Endometrium (tissue), 2 donors: ENCODE measurements around the gene APOBEC3H.
"Not testable (repeated sequence)": the region's sequence is repeated elsewhere in the genome, so short reads cannot be mapped to it uniquely, and the experiment has no call there.

ENCODE experiments used
- FAIRE-seq: peaks from 2 replicates; lab custom pipeline; 2012; peaks lifted over from hg19 to GRCh38; lab: Jason Lieb, UNC
- donor health status: control.
- donor health status: control.

Gene APOBEC3H

DNA sequence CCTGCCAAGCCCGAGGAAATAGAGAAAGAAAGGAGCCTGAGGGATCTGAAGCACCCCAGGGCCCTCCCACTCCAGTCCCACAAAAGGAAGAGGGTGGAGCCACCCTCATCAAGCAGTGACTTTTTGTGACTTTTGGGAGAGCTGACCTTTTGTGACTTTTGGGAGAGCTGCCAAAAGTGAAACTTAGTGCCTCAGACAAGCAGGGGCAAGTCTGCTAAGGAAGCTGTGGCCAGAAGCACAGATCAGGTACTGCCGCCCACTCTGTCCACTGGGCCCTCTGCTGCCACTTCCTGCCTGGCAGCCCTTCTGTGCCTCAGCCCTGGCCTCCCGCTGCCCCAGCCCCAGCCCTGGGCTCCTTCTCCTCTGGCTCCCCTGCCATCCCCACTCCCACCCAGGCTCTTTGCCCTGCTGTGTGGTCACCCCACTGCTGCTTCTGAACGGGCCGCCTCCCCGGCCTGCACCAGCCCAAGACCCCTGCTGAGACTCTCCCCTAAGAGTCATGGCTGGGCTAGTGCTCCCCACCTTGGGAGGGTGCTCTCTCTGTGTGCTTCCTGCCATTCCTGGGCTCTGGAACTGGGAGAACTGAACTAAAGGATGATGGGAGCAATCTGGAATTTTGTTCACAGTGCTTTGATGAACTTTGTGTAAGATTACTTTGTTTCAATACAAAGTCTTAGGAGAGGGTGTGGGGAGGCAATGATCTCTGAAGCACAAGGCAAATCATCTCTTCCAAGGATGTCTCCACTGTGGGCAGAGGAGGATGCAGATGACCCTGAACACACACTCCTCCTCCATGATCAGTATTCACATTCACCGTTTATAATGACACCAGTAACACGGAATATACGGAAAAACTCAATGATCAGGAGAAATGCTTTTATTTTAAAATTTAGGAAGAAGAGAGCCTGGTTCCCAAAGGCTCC, at the start of gene APOBEC3H:
APOBEC3H (plus strand) TSS at position 147 of the 923 bp plus-strand sequence. CDS start 3,035 bp downstream, outside the sequence.
- no peak for FAIRE-seq

DNA sequence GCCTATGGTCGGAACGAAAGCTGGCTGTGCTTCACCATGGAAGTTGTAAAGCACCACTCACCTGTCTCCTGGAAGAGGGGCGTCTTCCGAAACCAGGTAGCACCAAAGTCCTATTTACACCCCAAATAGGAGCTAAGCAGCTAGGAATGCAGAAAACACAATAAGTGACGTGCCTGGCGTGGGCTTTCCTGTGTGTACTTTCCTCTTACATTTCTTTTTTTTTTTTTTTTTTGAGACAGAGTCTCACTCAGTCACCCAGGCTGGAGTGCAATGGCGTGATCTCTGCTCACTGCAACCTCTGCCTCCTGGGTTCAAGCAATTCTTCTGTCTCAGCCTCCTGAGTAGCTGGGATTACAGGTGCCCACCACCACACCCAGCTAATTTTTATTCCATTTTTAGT, 47.6 kb upstream of the APOBEC3H start:
- not testable (repeated sequence) for FAIRE-seq

DNA sequence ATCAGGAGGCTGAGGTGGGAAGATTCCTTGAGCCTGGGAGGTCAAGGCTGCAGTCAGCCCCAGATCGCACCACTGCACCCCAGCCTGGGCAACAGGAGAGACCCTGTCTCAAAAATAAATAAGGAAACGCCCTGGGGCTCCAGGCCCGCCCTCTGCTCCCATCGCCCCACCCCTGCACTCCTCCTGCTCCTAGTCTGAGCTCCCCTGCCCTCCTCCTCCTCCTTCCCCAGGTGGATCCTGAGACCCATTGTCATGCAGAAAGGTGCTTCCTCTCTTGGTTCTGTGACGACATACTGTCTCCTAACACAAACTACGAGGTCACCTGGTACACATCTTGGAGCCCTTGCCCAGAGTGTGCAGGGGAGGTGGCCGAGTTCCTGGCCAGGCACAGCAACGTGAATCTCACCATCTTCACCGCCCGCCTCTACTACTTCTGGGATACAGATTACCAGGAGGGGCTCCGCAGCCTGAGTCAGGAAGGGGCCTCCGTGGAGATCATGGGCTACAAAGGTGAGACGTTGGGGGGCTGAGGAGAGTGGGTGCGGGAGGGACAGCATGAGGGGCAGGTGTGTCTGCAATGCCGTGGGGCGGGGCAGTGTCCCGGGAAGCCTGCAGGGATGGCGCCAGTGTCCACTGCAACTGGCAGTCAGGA, 45.1 kb upstream of the APOBEC3H start:
- not testable (repeated sequence) for FAIRE-seq

DNA sequence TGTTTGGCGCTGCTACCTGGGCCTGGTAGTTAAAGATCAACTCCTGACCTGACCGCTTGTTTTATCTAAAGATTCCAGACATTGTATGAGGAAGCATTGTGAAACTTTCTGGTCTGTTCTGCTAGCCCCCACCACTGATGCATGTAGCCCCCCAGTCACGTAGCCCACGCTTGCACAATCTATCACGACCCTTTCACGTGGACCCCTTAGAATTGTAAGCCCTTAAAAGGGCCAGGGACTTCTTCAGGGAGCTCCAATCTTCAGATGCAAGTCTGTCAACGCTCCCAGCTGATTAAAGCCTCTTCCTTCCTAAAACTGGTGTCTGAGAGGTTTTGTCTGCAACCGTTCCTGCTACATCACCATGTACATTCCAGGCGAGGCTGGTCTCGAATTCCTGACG, 41.4 kb upstream of the APOBEC3H start:
- FAIRE-seq, result no peak

DNA sequence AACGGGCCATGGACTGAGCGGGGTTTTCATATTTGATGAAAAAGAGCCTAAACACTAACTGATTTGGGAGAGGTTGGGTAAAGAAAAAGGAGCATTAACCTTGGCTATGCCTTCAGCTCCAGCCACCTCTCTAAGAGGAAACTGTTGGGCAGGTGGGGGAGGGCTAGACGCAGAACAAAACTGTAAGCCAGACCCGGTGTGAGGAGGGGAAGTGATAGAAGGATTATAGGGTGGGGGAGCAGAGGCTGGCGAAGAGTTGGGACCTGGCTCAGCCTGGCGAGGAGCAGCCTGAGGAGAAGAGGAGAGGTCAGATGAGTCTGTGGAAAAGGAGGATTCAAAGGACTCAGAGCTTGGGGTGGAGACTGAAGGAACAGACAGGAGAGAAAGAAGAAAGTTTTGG, 35.8 kb upstream of the APOBEC3H start:
- FAIRE-seq, result not testable (repeated sequence)

DNA sequence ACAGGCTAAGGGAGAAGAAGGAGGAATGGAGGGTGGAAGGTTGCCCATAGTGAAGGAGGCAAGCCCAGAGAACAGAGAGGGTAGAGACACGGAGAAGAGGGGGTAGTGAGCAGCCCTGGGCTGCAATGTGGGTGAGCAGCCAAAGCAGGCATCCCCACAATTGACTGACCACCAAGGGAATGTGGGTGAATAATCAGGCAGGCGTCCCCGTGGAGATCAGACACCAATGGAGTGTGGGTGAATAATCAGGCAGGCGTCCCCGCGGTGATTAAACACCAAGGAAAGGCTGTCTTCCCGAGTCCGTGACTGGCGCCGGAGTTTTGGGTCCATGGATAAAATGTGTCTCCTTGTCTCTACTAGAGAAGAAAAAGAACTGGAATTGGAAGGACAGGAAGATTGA, 35.1 kb upstream of the APOBEC3H start:
- FAIRE-seq, result not testable (repeated sequence)

DNA sequence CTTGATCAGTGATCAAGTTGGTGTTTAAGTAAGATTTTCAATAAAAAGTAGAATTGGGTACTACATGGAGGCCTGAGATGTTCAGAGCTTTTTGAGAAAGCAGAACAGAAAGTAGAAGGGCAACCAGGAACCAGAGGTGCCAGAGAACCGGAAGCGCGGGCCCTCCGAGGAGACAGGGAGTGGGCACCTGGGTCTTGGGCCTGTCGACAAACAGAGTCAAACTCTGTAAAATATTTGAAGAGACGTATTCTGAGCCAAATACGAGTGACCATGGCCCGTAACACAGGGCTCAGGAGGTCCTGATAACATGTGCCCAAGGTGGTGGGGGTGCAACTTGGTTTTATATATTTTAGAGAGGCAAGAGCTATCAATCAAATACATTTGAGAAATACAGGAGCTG, 33.1 kb upstream of the APOBEC3H start:
- FAIRE-seq, result not testable (repeated sequence)

DNA sequence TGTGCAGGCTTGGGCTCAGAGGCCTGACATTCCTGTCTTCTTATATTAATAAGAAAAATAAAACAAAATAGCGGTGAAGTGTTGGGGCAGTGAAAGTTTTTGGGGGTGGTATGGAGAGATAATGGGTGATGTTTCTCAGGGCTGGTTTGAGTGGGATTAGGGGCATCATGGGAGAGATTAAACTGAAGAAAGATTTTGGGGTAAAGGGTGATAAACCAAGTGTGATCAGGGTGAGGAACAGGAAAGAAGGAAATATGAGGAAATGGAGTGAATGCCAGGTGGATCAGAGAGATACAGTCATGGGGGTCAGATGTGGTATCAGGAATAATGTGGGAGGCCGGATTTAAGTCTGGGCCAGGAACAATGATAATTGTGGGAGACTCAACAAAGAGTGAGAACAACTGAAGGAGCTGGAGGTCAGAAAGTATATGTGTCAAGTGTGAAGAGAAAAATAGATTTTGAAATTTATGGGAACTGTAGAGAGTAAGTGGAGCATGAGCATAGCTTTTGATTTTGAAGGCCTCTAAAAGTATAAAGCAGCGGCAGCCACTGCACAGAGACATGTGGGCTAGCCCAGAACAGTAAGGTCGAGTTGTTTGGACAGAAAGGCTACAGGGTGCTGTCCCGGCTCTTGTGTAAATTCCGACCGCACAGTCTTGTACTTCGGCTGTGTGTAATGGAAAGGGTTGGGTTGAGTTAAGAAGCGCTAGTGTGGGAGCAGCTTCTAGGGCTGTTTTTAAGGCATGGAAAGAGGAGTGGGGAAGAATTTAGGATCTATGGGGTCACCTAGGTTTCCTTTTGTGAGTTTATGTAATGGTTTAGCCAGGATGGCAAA, 30.4 kb upstream of the APOBEC3H start:
- FAIRE-seq, result not testable (repeated sequence)

DNA sequence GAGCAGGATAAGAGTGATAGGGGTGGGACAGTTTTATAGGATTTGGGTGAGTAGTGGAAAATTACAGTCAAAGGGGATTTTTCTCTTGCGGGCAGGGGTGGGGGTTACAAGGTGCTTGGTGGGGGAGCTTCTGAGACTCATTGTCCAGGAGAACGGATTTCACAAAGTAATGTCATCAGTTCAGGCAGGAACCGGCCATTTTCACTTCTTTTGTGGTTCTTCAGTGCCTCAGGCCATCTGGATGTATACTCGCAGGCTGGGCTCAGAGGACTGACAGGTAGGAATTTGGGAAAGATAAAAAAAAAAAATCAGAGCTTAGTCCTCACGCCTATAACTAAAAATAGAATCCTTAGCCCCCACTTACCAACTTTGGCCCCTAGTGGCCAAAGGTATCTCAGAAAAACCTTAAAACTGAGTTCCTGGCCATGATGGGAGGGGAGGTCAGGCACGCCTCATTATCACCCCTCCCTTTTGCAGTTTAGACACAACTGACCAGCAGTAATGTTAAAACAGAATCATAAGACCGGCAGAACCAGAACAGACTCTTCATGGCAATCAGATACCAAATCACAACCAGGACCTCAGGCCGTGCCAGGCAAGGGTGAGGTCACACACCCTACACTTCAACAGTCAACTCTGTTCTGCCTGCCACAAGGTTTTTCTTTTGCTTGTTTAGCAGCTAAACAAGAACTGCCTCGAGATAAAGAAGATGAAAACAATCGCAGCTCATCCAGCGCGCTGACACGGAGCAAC, 28.8 kb upstream of the APOBEC3H start:
- FAIRE-seq, result no peak

DNA sequence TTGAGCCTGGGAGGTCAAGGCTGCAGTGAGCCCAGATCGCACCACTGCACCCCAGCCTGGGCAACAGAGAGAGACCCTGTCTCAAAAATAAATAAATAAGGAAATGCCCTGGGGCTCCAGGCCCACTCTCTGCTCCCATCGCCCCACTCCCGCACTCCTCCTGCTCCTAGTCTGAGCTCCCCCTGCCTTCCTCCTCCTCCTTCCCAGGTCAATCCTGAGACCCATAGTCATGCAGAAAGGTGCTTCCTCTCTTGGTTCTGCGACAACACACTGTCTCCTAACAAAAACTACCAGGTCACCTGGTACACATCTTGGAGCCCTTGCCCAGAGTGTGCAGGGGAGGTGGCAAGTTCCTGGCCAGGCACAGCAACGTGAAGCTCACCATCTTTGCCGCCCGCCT, 26.9 kb upstream of the APOBEC3H start:
- FAIRE-seq, result no peak

DNA sequence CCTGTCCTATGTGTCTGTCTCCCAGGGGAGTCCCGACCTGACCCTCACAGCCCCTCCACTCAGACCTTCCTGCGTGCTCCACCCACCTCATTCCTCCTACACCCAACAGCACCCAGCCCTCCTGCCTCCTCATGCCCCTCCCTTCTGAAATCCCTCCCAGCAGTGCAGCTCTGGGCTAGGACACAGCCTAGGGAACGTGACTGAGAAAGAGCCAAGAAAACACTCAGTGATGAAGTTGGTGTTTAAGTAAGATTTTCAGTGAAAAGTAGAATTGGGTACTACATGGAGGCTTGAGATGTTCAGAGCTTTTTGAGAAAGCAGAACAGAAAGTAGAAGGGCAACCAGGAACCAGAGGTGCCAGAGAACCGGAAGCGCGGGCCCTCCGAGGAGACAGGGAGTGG, 24.5 kb upstream of the APOBEC3H start:
- not testable (repeated sequence) for FAIRE-seq

DNA sequence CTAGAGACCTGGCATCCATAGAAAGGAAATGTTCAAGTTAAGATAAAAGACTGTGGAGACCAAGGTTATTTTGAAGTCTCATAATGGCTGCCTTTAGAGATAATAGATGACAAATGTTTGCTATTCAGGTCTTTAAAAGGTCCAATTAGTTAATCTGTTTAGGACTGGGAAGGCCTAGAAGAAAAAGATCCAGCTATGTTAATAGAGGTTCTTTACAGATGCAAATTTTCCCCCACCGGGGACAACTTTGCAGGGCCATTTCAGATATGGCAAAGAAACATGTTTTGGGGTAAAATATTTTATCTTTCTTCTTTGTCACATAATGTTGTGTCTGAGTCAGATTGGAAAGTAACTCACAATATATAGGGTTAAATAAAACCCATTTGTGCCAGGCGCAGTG, 23.1 kb upstream of the APOBEC3H start:
- no peak for FAIRE-seq

DNA sequence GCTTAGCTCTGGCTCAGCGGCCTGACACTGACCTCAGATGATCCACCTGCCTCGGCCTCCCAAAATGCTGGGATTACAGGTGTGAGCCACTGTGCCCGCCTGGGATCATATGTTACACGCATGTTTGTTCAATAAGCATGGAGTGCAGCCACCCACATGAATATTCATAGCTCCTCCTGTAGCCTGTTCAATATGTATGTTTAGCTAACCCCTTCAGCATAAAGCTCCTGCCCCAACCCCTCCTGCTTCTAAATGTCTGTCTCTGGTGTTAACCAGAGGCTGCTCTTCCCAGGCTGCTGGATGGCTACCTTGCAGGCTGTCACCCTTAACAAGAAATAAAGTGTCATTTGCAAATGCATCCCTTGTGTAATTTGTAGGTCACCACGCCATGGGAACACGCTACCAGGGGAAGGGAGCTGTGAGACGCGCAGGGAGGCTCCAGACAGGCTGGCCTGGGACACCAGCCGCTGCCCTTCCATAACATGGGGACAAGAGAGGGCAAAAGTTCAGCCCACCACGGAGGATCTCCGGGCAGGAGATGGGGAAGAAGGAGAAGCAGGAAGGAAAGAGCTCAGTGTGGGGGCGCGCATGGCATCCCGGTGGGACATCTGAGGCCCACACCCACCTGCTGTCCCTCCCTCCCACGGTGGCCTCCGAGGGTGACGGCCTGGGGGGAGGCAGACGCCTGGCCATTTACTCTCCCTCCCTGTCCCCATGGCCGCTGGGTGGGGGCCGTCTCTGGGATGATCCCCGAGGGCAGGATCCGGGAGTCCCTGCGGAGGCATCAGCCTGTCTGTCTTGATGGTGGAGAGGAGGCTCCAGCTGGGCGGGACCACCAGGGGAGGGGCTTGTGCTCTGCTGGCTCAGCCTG, 20.7 kb upstream of the APOBEC3H start:
- not testable (repeated sequence) for FAIRE-seq

DNA sequence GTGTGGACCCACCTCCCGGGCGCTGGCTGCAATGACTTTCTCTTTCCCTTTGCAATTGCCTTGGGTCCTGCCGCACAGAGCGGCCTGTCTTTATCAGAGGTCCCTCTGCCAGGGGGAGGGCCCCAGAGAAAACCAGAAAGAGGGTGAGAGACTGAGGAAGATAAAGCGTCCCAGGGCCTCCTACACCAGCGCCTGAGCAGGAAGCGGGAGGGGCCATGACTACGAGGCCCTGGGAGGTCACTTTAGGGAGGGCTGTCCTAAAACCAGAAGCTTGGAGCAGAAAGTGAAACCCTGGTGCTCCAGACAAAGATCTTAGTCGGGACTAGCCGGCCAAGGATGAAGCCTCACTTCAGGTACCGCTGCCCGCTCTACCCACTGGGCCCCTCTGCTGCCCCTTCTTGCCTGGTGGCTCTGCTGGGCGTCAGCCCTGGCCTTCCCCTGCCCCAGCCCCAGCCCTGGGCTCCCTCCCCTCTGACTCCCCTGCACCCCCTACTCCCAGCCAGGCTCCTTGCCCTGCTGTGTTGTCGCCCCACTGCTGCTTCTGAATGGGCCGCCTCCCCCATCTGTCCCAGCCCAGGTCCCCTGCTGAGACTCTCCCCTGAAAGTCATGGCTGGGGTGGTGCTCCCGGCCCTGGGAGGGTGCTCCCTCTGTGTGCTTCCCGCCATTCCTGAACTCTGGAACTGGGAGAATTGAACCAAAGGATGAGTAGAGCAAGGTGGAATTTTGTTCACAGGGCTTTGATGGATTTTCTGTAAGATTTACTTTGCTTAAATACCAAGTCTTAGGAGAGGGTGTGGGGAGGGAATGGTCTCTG, 19.8 kb upstream of the APOBEC3H start, which contains the start of gene APOBEC3G:
APOBEC3G (plus strand) TSS at position 250 of the 815 bp plus-strand sequence; CDS start at position 337, 87 bp downstream.
- peak; percentile 95 for FAIRE-seq

DNA sequence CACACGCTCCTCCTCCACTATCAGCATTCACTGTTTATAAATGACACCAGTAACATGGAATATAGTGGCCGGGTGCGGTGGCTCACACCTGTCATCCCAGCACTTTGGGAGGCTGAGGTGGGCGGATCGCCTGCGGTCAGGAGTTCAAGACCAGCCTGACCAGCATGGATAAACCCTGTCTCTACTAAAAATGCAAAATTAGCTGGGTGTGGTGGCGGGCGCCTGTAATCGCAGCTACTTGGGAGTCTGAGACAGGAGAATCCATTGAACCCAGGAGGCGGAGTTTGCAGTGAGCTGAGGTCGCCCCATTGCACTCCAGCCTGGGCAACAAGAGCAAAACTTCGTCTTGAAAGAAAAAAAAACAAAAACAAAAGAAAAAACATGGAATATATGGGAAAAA, 19.1 kb upstream of the APOBEC3H start:
- not testable (repeated sequence) for FAIRE-seq

DNA sequence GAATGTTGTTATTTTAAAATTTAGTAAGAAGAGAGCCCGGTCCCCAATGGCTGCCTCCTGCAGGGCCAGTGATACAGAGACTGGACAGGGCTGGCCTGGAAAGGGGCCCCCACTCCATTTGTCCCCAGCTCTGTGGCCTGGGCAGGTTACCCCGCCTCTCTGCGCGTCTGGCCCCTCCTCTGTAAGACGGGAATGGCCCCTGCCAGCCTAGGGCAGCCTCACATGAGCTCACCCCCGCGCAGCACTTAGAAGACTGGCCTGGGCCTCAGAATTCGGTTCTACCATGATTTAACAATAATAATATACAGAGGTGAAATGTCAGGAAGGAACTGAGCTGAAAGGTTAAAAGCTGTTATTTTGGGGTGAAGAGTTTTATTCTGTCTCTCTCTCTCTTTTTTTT, 18.7 kb upstream of the APOBEC3H start:
- no peak for FAIRE-seq

DNA sequence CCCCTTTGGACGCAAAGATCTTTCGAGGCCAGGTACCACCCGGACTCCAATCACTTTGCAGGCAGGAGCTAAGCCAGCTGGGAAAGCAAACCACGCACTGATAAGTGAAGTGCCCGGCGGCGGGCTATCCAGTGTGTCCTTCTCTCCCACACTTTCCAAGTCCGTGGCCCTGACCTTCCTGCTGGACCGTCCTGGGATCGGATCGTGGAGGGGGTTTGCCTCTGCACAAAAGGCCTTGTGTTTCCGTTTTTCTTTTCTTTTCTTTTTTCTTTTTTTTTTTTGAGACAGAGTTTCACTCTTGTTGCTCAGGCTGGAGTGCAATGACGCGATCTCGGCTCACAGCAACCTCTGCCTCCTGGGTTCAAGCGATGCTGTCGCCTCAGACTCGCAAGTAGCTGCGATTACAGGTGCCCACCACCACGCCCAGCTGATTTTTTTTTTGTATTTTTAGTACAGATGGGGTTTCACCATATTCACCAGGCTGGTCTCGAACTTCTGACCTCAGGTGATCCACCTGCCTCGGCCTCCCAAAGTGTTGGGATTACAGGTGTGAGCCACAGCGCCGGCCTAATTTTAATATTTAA, 17.9 kb upstream of the APOBEC3H start:
- not testable (repeated sequence) for FAIRE-seq

DNA sequence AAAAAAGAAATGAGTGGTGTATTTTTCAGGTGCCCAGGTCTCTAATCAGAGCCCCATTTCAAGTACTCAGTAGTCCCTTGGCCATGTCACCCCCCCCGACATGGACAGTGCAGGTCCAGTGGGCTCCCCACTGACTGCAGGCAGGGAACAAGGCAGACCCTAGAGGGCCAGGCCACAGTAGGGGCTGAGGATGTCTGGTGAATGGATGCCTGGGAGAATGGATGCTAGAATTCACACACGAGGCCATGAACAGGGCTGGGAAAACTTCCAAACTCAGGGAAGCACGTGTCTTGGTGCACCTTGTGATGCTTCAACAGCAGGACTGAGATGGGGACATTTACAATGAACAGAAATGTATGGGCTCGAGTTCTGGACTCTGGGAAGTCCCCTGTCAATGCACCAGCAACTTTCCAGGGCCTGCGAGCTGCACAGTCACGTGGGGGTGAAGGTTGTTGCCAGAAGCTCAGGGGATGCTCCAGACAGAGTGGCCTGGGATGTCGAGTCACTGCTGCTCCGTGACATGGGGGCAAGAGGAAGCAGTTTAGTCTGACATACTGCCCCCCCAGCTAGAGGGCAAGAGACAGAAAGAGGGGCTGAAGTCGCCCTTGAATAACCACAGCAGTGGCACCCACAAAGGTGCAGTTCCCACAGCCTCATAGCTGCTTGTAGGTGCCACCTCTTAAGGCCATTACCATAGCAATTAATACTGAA, 16.8 kb upstream of the APOBEC3H start:
- FAIRE-seq, result no peak

DNA sequence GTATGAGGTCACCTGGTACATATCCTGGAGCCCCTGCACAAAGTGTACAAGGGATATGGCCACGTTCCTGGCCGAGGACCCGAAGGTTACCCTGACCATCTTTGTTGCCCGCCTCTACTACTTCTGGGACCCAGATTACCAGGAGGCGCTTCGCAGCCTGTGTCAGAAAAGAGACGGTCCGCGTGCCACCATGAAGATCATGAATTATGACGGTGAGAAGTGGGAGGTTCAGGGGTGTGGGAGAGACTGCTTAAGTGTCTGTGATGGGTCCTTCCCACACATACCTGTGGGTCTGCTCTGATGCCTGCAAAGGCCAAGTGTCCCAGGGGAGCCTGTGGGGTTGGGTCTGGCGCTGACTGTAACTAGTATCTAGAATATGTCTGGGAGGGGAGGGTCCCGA, 16.0 kb upstream of the APOBEC3H start:
- FAIRE-seq, result no peak
